Body of pancreas (tissue), 4 donors: Measurements from ENCODE around the gene CKAP5. TPM values are rescaled to one million over a fixed set of nuclear protein-coding genes. Genes with fewer than 3 reads are reported as not detected.
A peak's percentile ranks its signal among the peaks of the same experiment; 100 is the strongest.

Experiments
- ATAC-seq: fragments of 150-250 bp; one replicate; pipeline ENCODE4 v1.9.1; 2016
- DNase-seq, 4 donors: peaks; one replicate each; pipeline ENCODE4 v3.0.0-alpha.2; 2019
- H3K27ac ChIP-seq, 4 donors: fragments of 200-600 bp; sonication (generic); 1 replicate in 3 of 4; 2 replicates in 1 of 4; pipeline versions ENCODE4 v1.5.1 to v1.6.1; 2016 to 2019; ENCODE audit warnings: mild to moderate bottlenecking in 1 of 4, mixed read lengths in 1 of 4, moderate library complexity in 1 of 4
- H3K27me3 ChIP-seq, 2 donors: fragments of 200-600 bp; sonication (generic); one replicate each; pipeline ENCODE4 v1.6.0; 2016; ENCODE audit warnings: mild to moderate bottlenecking in 1 of 2
- H3K36me3 ChIP-seq, 2 donors: fragments of 200-600 bp; sonication (generic); replicated peaks in 1 of 2; 2 replicates each; pipeline ENCODE4 v1.5.1; 2016; ENCODE audit warnings: low read depth in 2 of 2; ENCODE audit not compliant: insufficient read depth in 1 of 2
- H3K4me1 ChIP-seq: fragments of 200-600 bp; sonication (generic); one replicate; pipeline ENCODE4 v1.6.0; 2016
- H3K4me3 ChIP-seq, 2 donors: fragments of 200-600 bp; sonication (generic); 1 replicate in 1 of 2; 2 replicates in 1 of 2; pipeline ENCODE4 v1.5.1; 2016 to 2019
- H3K9me3 ChIP-seq, 3 donors: fragments of 200-600 bp; sonication (generic); 1 replicate in 2 of 3; 2 replicates in 1 of 3; pipeline ENCODE4 v1.5.1; 2016
- POLR2A ChIP-seq, 3 donors: fragments of 450-650 bp; IDR thresholded peaks; one replicate each; pipeline ENCODE4 v1.6.1; 2016; ENCODE audit warnings: antibody characterized with exemption in 3 of 3, mild to moderate bottlenecking in 2 of 3
- WGBS, 2 donors: methylation state at CpG; one replicate each; pipeline ENCODE4 v1.1.5; 2017; 5-methylcytosine and 5-hydroxymethylcytosine counted together
- intact Hi-C: fragments of 100-400 bp; cut with DNase I; formaldehyde crosslinking; loops from one replicate; pipeline ENCODE4 v1.15.1; 2023
- total RNA-seq, 2 donors: library from RNA; depleted of rRNA; stranded (reverse); fragments of >200 nt; gene quantifications; one replicate each; pipeline ENCODE4 v1.1.0, GENCODE V29; 2016
- TF ChIP-seq, protein P1 (sequence below), 7 experiments: fragments of 450-650 bp in 4 of 7; fragments of 200-600 bp in 3 of 7; sonication (generic) in 3 of 7; IDR thresholded peaks; one replicate each; pipeline ENCODE4 v1.5.1; 2016 to 2019; ENCODE audit warnings: antibody characterized with exemption in 7 of 7

CKAP5 gene
- total RNA-seq, 2 donors from 2014 or later = 22.8 to 24.7 TPM

DNA sequence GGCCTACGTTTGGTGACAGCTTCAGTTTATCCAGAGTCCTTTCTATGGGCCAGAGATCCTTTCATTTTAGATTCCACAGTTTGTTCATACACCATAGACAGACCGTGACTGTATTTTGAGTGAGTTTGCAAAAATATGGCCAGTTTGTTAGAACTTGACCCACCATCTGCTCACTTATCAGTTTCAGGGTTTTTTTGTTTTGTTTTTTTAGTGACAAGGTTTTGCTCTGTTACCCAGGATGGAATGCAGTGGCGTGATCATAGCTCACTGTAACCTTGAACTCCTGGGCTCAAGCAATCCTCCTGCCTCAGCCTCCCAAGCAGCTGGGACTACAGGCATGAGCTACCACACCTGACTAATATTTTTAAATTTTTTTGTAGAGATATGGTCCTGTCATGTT lies 9.1 kb upstream of the CKAP5 start:
- ATAC-seq (no peak), DNase-seq (no peak)
- Histone ChIP-seq H3K36me3 (peaks cover 0 to 2% of the 10 kb centered on the region in 2 donors), H3K4me3 (no peak overlapping the region), H3K4me1 (no peaks in the 10 kb centered on the region), H3K27me3 (no peaks in the 10 kb centered on the region), H3K9me3 (no peaks in the 10 kb centered on the region), H3K27ac (no peak overlapping the region)
- 90 to 93% methylated on average over 3 of the region's 3 CpGs for WGBS, 2 donors
- intact Hi-C loops = no loop called here
- no peak for TF ChIP-seq POLR2A (IDR thresholded peaks at IDR 0.05)
- TF ChIP-seq, protein P1, sequence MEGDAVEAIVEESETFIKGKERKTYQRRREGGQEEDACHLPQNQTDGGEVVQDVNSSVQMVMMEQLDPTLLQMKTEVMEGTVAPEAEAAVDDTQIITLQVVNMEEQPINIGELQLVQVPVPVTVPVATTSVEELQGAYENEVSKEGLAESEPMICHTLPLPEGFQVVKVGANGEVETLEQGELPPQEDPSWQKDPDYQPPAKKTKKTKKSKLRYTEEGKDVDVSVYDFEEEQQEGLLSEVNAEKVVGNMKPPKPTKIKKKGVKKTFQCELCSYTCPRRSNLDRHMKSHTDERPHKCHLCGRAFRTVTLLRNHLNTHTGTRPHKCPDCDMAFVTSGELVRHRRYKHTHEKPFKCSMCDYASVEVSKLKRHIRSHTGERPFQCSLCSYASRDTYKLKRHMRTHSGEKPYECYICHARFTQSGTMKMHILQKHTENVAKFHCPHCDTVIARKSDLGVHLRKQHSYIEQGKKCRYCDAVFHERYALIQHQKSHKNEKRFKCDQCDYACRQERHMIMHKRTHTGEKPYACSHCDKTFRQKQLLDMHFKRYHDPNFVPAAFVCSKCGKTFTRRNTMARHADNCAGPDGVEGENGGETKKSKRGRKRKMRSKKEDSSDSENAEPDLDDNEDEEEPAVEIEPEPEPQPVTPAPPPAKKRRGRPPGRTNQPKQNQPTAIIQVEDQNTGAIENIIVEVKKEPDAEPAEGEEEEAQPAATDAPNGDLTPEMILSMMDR (IDR thresholded peaks at IDR 0.05) = no peak

DNA sequence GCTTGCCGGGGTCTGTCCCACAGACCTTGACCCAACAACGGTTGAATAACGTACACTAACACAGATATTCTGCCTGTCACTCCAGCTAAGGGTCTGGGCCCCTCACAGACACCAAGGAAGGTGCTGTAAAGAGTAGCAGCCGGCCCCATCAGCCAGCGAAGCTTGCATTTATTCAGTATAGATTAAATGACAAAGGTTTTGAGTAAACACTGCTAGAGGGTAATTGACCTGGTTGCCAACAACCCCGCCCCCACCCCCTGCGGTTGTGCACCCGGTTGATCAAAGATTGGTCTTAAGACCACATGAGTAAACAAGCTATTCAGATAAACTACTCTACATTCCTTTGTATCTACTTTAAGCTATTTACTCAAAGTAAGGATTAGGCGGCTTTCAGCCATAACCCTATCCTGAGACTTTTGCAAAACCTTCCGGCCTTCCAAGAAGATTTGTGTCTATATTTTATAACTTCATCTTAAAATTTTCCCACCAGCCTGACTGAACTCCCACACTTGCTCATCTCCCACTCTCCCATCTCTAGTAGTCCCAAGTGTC lies 4.8 kb upstream of the CKAP5 start:
- no peaks in the 10 kb centered on the region for H3K9me3 ChIP-seq
- intact Hi-C loops = no loop called here
- 41 to 55% methylated on average over 8 to 10 of the region's 10 CpGs for WGBS, 2 donors
- no peak for TF ChIP-seq POLR2A (IDR thresholded peaks at IDR 0.05)
- TF ChIP-seq, protein P1 (IDR thresholded peaks at IDR 0.05) = no peak
- no peaks in the 10 kb centered on the region for H3K4me1 ChIP-seq
- H3K27me3 ChIP-seq = no peaks in the 10 kb centered on the region
- no peak overlapping the region for H3K4me3 ChIP-seq
- DNase-seq = no peak
- H3K27ac ChIP-seq = no peak overlapping the region
- no peaks in the 10 kb centered on the region for H3K36me3 ChIP-seq
- no peak for ATAC-seq

DNA sequence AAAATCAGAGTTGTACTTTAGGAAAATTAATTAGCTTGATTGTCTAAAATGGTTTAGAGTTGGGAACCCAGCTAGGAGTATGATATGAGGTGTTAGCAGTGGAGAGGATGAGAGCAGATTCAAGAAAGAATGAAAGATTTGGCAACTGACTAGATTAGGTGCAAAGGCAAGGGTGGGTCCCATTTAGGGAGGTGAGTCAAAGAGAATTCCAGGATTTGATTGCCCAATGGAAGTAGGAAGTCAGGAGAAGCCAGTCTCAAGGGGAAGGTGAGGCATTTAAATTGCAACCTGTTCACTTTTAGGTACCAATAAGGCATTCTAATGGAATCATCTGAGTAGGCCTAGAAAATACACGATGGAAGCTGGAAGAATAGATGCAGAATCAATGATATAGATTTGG lies 3.6 kb upstream of the CKAP5 start:
- intact Hi-C loops = no loop called here
- H3K9me3 ChIP-seq = no peaks in the 10 kb centered on the region
- ATAC-seq = no peak

DNA sequence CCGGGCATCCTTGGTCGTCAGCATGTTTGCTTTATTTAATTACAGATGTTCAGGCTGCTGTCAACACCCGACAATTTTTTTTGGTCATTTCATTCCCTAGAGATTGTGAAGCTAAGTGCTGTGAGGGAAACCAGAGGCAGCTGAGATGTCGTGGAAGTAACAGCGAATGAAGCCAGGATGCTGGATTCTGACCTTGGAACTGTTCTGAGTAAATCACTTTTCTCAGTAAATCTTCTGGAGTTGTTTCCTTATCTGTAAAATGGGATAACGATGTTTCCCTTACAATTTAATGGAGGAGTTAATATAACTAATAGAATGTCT lies 390 bp upstream of the CKAP5 start:
- DNase-seq (no peak), ATAC-seq (no peak)
- intact Hi-C loops = no loop called here
- no peaks in the 10 kb centered on the region for H3K9me3 ChIP-seq
- H3K4me3 ChIP-seq = peak overlapping the region in 1 of 2 donors; percentile 27
- H3K27ac ChIP-seq = no peak overlapping the region
- no peaks in the 10 kb centered on the region for H3K27me3 ChIP-seq
- TF ChIP-seq, protein P1 (IDR thresholded peaks at IDR 0.05) = no peak
- no peak for TF ChIP-seq POLR2A (IDR thresholded peaks at IDR 0.05)
- H3K4me1 ChIP-seq = peaks cover 16% of the 10 kb centered on the region
- no peaks in the 10 kb centered on the region for H3K36me3 ChIP-seq
- WGBS, 2 donors = 2% methylated on average over 6 of the region's 6 CpGs

More for the DNA sequence above, 3.6 kb upstream of the CKAP5 start:
- no peak overlapping the region for H3K27ac ChIP-seq
- TF ChIP-seq, protein P1 (IDR thresholded peaks at IDR 0.05) = no peak
- no peak for TF ChIP-seq POLR2A (IDR thresholded peaks at IDR 0.05)
- H3K36me3 ChIP-seq = no peaks in the 10 kb centered on the region
- H3K27me3 ChIP-seq = no peaks in the 10 kb centered on the region
- WGBS, 2 donors = 92 to 100% methylated on average over 1 of the region's 1 CpG
- no peak overlapping the region for H3K4me3 ChIP-seq
- peaks cover 10% of the 10 kb centered on the region for H3K4me1 ChIP-seq
- no peak for DNase-seq

DNA sequence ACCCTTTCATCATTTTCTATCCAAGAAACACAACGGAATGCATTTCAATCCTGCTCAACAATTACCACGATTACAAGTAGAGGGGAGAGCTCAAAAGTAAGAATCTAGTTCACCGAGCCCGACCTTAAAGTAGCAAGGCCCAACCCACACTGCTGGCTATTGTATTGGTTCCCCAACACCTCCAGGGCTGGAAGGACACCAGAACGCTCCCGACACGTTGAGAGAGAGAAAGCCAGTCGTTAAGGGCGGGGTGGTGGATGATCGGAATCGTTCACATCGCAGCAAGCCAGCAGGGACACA lies 690 bp downstream of the CKAP5 start:
- peak overlapping the region; percentile 57 to 85 (median 76) for H3K27ac ChIP-seq
- no peak for ATAC-seq
- H3K27me3 ChIP-seq = no peaks in the 10 kb centered on the region
- intact Hi-C loops = no loop called here
- peak overlapping the region; percentile 27 to 30 for H3K4me3 ChIP-seq
- TF ChIP-seq, protein P1 (IDR thresholded peaks at IDR 0.05) = no peak
- TF ChIP-seq POLR2A (IDR thresholded peaks at IDR 0.05) = no peak
- peaks cover 16% of the 10 kb centered on the region for H3K4me1 ChIP-seq
- WGBS, 2 donors = 0% methylated on average over 12 of the region's 12 CpGs
- DNase-seq = no peak
- no peaks in the 10 kb centered on the region for H3K36me3 ChIP-seq
- H3K9me3 ChIP-seq = no peaks in the 10 kb centered on the region
